HG03342 (cell line): Measurements from ENCODE around the gene ESYT1.
"Not testable (repeated sequence)": the region's sequence is repeated elsewhere in the genome, so short reads cannot be mapped to it uniquely, and the experiment has no call there.

Source experiments
- ATAC-seq: cut with Tn5 transposase; IDR thresholded peaks from one replicate; pipeline ENCODE4 v1.9.1; 2021; ENCODE audit warnings: mild to moderate bottlenecking, moderate library complexity; ENCODE audit not compliant: unreplicated experiment

The ESYT1 gene

GRCh38 chr12:56155256-56155845, 27.3 kb downstream of the ESYT1 start:
- ATAC-seq: no peak

- not testable (repeated sequence) for ATAC-seq
These were observed 28.6 kb downstream of the ESYT1 start for GRCh38 chr12:56156464-56157200.

GRCh38 chr12:56157201-56158028, 29.3 kb downstream of the ESYT1 start:
- ATAC-seq: peak; percentile 35

- ATAC-seq: peak; percentile 86
These were observed 30.2 kb downstream of the ESYT1 start, which contains the start of gene MYL6 for GRCh38 chr12:56158029-56158925. TSS of gene MYL6 (plus strand) at chr12:56158359. CDS start at chr12:56158402, 43 bp downstream.

- ATAC-seq: no peak
These were observed 30.9 kb downstream of the ESYT1 start for GRCh38 chr12:56158926-56159461.

GRCh38 chr12:56159482-56160192, 31.6 kb downstream of the ESYT1 start:
- no peak for ATAC-seq

- no peak for ATAC-seq
These were observed 32.2 kb downstream of the ESYT1 start for GRCh38 chr12:56160193-56160763.

GRCh38 chr12:56160894-56161689, 33.0 kb downstream of the ESYT1 start:
- no peak for ATAC-seq

GRCh38 chr12:56161690-56162351, 33.8 kb downstream of the ESYT1 start:
- no peak for ATAC-seq

GRCh38 chr12:56162468-56163290, 34.6 kb downstream of the ESYT1 start:
- ATAC-seq: no peak

- no peak for ATAC-seq
These were observed 35.7 kb downstream of the ESYT1 start for GRCh38 chr12:56163533-56164344.

- ATAC-seq: no peak
These were observed 36.3 kb downstream of the ESYT1 start for GRCh38 chr12:56164345-56164729.

- no peak for ATAC-seq
These were observed 37.3 kb downstream of the ESYT1 start for GRCh38 chr12:56165369-56165768.

- no peak for ATAC-seq
These were observed 41.2 kb downstream of the ESYT1 start for GRCh38 chr12:56169229-56169759.

GRCh38 chr12:56172839-56173238, 44.8 kb downstream of the ESYT1 start:
- ATAC-seq: no peak

- ATAC-seq: no peak
These were observed 50.3 kb downstream of the ESYT1 start for GRCh38 chr12:56178347-56178746.
